ENCODE measurements around the gene BLID.

DNA sequence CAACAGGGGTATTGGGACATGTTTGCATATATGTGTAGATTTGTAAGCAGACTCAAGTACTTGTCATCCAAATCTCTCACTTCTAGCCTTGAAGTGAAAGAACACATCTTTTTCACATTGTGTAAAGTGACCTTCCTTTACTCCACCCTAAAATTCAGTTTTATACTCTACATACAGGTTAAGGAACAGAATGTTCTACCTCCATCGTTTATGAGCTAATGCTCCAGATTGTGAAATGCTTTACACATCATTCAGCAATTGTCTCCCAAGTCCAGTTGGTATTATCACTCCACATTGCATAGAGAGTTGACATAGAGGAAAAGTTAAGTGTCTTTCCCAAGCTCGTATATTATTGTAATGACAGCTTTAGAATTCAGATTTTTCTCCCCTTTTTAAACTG lies 46.1 kb upstream of the BLID start:
- TF ChIP-seq, protein P1, sequence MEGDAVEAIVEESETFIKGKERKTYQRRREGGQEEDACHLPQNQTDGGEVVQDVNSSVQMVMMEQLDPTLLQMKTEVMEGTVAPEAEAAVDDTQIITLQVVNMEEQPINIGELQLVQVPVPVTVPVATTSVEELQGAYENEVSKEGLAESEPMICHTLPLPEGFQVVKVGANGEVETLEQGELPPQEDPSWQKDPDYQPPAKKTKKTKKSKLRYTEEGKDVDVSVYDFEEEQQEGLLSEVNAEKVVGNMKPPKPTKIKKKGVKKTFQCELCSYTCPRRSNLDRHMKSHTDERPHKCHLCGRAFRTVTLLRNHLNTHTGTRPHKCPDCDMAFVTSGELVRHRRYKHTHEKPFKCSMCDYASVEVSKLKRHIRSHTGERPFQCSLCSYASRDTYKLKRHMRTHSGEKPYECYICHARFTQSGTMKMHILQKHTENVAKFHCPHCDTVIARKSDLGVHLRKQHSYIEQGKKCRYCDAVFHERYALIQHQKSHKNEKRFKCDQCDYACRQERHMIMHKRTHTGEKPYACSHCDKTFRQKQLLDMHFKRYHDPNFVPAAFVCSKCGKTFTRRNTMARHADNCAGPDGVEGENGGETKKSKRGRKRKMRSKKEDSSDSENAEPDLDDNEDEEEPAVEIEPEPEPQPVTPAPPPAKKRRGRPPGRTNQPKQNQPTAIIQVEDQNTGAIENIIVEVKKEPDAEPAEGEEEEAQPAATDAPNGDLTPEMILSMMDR (IDR thresholded peaks at IDR 0.05), result no peak
- TF ChIP-seq POLR2AphosphoS5 (IDR thresholded peaks at IDR 0.05), result peak; percentile 85
